Measurements from ENCODE around the gene PLOD2. TPM values are rescaled to one million over a fixed set of nuclear protein-coding genes. Genes with fewer than 3 reads are reported as not detected.

PLOD2 gene
- total and polyA plus RNA-seq, 9 donors: 13.8 to 43.4 (median 22.6) TPM

DNA sequence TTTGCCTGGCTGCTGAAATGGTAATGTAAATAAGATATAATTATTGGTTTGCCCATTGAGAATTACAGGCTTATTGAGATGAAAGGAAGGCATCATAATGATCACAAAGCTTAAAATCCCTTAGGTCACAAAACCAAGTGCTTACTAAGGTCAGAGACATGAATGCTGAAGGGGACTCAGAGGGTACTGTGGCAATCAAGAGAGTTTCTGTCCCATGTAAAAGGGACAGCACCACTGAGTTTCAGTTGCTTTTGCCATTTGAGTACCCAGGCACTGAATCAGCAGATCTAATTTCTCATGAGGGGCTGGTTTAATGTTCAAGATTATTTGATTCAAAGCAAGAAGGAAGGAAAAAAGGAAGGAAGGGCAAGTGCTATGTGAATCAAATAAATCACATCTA, 127.0 kb downstream of the PLOD2 start:
- Histone ChIP-seq H3K27me3 (ENCODE audit: control insufficient read depth, insufficient read depth, low read length) (no peaks in the 10 kb centered on the region), H3K4me1 (ENCODE audit: control insufficient read depth, insufficient read depth, low read length) (no peaks in the 10 kb centered on the region), H3K36me3 (ENCODE audit: control insufficient read depth, insufficient read depth, low read length) (no peaks in the 10 kb centered on the region), H3K27ac (ENCODE audit: low read length) (no peak overlapping the region), H3K9me3 (replicated peaks; ENCODE audit: control insufficient read depth, low read depth, low read length) (no peaks in the 10 kb centered on the region), H3K4me3 (ENCODE audit: low read length) (no peak overlapping the region)
- DNase-seq: peak; percentile 1

DNA sequence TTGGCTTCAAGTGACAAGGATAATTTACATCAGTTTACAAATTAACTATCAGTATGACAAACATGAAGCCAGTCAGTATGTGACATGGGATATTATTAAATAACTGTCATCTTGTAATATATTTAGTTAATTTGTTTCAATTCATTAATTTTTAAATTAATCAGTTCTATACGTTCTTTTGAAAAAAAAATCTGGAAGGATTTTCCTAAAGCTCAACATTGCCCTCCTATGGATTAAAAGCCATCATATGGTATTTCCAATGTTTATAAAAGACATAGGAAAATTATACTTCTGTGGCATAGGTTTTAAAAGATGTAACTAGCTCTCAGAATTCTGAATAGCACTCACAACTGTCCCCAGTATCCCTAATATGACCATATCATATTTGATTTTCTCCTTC, 134.4 kb downstream of the PLOD2 start:
- no peak overlapping the region for H3K27ac ChIP-seq (ENCODE audit: low read length)
- no peaks in the 10 kb centered on the region for H3K4me1 ChIP-seq (ENCODE audit: control insufficient read depth, insufficient read depth, low read length)
- no peak overlapping the region for H3K4me3 ChIP-seq (ENCODE audit: low read length)
- H3K9me3 ChIP-seq (replicated peaks; ENCODE audit: control insufficient read depth, low read depth, low read length): no peaks in the 10 kb centered on the region
- no peaks in the 10 kb centered on the region for H3K36me3 ChIP-seq (ENCODE audit: control insufficient read depth, insufficient read depth, low read length)
- H3K27me3 ChIP-seq (ENCODE audit: control insufficient read depth, insufficient read depth, low read length): no peaks in the 10 kb centered on the region
- DNase-seq: peak; percentile 13
- WGBS (ENCODE audit: insufficient coverage): no CpG with 5 or more reads among the region's 1 CpG

DNA sequence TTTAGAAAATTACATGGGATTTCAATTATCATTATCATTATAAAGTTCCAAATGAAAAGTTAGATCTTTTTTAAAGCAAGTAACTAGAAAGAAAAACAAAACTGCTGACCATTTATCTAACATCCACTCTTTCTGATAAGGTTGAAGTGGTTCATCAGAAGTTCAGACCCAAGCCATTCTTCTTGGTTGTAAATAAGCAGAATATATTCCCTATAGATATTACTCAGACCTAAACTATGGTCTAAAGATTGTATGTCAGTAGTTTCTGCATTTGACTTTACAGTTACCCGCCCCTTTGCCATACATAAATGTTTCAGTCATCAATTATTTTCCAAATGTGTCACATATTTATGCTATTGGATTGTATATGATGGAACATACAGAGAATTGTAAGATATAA, 136.7 kb downstream of the PLOD2 start:
- no peak for DNase-seq
- no peak overlapping the region for H3K4me3 ChIP-seq (ENCODE audit: low read length)
- H3K36me3 ChIP-seq (ENCODE audit: control insufficient read depth, insufficient read depth, low read length): no peaks in the 10 kb centered on the region
- H3K27me3 ChIP-seq (ENCODE audit: control insufficient read depth, insufficient read depth, low read length): no peaks in the 10 kb centered on the region
- whole genome bisulfite sequencing (ENCODE audit: insufficient coverage): no CpG with 5 or more reads among the region's 1 CpG
- no peaks in the 10 kb centered on the region for H3K9me3 ChIP-seq (replicated peaks; ENCODE audit: control insufficient read depth, low read depth, low read length)
- H3K27ac ChIP-seq (ENCODE audit: low read length): no peak overlapping the region
- no peaks in the 10 kb centered on the region for H3K4me1 ChIP-seq (ENCODE audit: control insufficient read depth, insufficient read depth, low read length)

DNA sequence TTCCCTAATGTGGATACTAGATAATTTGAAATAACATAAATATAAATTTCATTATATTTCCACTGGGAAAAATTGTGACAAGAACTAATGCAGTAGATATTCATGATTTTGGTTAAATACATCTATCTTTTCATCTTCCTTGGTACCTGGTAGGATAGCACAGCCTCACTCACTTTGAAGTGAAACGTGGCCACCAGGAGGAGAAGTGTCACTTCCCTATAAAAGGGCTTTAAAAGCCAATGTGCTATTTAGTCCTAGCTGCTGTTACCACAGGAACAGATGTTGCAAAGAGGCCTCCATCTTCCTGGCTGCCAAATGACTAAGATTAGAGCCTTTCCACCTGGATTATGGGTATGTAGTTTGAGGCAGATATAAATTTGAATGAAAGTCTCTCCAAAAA, 140.0 kb downstream of the PLOD2 start:
- 17% methylated on average over 1 of the region's 1 CpG for WGBS (ENCODE audit: insufficient coverage)
- Histone ChIP-seq H3K4me3 (ENCODE audit: low read length) (no peak overlapping the region), H3K4me1 (ENCODE audit: control insufficient read depth, insufficient read depth, low read length) (no peaks in the 10 kb centered on the region), H3K27ac (ENCODE audit: low read length) (no peak overlapping the region), H3K9me3 (replicated peaks; ENCODE audit: control insufficient read depth, low read depth, low read length) (no peaks in the 10 kb centered on the region), H3K36me3 (ENCODE audit: control insufficient read depth, insufficient read depth, low read length) (no peaks in the 10 kb centered on the region), H3K27me3 (ENCODE audit: control insufficient read depth, insufficient read depth, low read length) (no peaks in the 10 kb centered on the region)
- no peak for DNase-seq

DNA sequence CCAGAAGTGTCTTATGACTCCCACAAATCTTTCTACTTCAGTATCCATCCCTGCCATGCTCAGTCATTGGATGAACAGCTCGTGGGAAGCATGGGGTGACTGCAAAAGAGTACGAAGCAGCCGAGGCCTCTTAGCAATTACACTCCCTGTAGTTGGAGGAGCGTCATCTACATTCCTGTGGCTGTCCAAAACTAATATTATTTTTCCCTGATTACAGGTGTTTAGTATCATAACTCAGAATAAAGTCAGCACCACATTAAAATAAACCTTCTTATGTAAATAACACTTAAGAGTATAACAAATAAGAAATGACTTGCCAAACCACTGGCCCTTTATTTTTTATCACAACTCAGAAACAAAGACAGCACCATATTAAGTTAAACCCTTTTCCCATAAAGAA, 141.5 kb downstream of the PLOD2 start:
- no peaks in the 10 kb centered on the region for H3K27me3 ChIP-seq (ENCODE audit: control insufficient read depth, insufficient read depth, low read length)
- H3K9me3 ChIP-seq (replicated peaks; ENCODE audit: control insufficient read depth, low read depth, low read length): no peaks in the 10 kb centered on the region
- H3K4me3 ChIP-seq (ENCODE audit: low read length): no peak overlapping the region
- H3K36me3 ChIP-seq (ENCODE audit: control insufficient read depth, insufficient read depth, low read length): no peaks in the 10 kb centered on the region
- no peak for DNase-seq
- H3K4me1 ChIP-seq (ENCODE audit: control insufficient read depth, insufficient read depth, low read length): no peaks in the 10 kb centered on the region
- no CpG with 5 or more reads among the region's 4 CpGs for WGBS (ENCODE audit: insufficient coverage)
- no peak overlapping the region for H3K27ac ChIP-seq (ENCODE audit: low read length)

Other genes starting within 250 kb of the PLOD2 start
- 19.4 TPM for gene PLSCR4, start 89.9 kb upstream of the PLOD2 start, total RNA-seq
- 10 to 100 TPM; 10.9 to 26.2 (median 14.2) TPM for gene PLSCR4, start 89.9 kb upstream of the PLOD2 start, polyA plus RNA-seq (ENCODE audit: insufficient read depth in 1 of 8, insufficient read length in 8 of 8, low replicate concordance in 1 of 8)